ENCODE results near the gene CCR4. TPM values are rescaled to one million over a fixed set of nuclear protein-coding genes. Genes with fewer than 3 reads are reported as not detected.

Gene CCR4
- total and polyA plus RNA-seq, 4 donors, result 0.42 to 0.54 TPM; not detected in 2

- Histone ChIP-seq H3K4me3 (ENCODE audit: low read length in 2 of 2) (no peak overlapping the region), H3K9me3 (ENCODE audit: control insufficient read depth, low read length) (no peaks in the 10 kb centered on the region), H3K4me1 (ENCODE audit: control insufficient read depth in 1 of 2, insufficient read depth in 2 of 2, low read length in 2 of 2) (no peaks in the 10 kb centered on the region), H3K27me3 (ENCODE audit: control insufficient read depth in 1 of 2, insufficient read depth in 2 of 2, low read length in 1 of 2) (no peaks in the 10 kb centered on the region), H3K27ac (ENCODE audit: low read depth in 1 of 2, low read length in 2 of 2) (no peak overlapping the region), H3K36me3 (ENCODE audit: control insufficient read depth in 1 of 2, insufficient read depth in 2 of 2, low read length in 1 of 2) (peaks cover 0 to 2% of the 10 kb centered on the region in 2 donors)
- WGBS, 2 donors, result 94% methylated on average over 10 of the region's 10 CpGs
- ATAC-seq (ENCODE audit: low FRiP score), result no peak
- intact Hi-C loops (cut with DNase I), result no loop called here
- DNase-seq, result no peak
Measured at GRCh38 chr3:32998631-32999451, 47.4 kb downstream of the CCR4 start.

GRCh38 chr3:33000691-33001385 lies 49.4 kb downstream of the CCR4 start:
- Histone ChIP-seq H3K4me1 (ENCODE audit: control insufficient read depth in 1 of 2, insufficient read depth in 2 of 2, low read length in 2 of 2) (no peaks in the 10 kb centered on the region), H3K36me3 (ENCODE audit: control insufficient read depth in 1 of 2, insufficient read depth in 2 of 2, low read length in 1 of 2) (peaks cover 3 to 4% of the 10 kb centered on the region in 2 donors), H3K9me3 (ENCODE audit: control insufficient read depth, low read length) (no peaks in the 10 kb centered on the region), H3K4me3 (ENCODE audit: low read length in 2 of 2) (no peak overlapping the region), H3K27me3 (ENCODE audit: control insufficient read depth in 1 of 2, insufficient read depth in 2 of 2, low read length in 1 of 2) (no peaks in the 10 kb centered on the region), H3K27ac (ENCODE audit: low read depth in 1 of 2, low read length in 2 of 2) (no peak overlapping the region)
- intact Hi-C loops (cut with DNase I), result no loop called here
- no peak for DNase-seq
- no peak for ATAC-seq (ENCODE audit: low FRiP score)
- 92 to 96% methylated on average over 3 of the region's 3 CpGs for WGBS, 2 donors

GRCh38 chr3:33001889-33002288 lies 50.4 kb downstream of the CCR4 start:
- ATAC-seq (ENCODE audit: low FRiP score) (no peak), DNase-seq (no peak)
- Histone ChIP-seq H3K27me3 (ENCODE audit: control insufficient read depth in 1 of 2, insufficient read depth in 2 of 2, low read length in 1 of 2) (no peaks in the 10 kb centered on the region), H3K27ac (ENCODE audit: low read depth in 1 of 2, low read length in 2 of 2) (no peak overlapping the region), H3K9me3 (ENCODE audit: control insufficient read depth, low read length) (no peaks in the 10 kb centered on the region), H3K4me3 (ENCODE audit: low read length in 2 of 2) (no peak overlapping the region), H3K4me1 (ENCODE audit: control insufficient read depth in 1 of 2, insufficient read depth in 2 of 2, low read length in 2 of 2) (no peaks in the 10 kb centered on the region), H3K36me3 (ENCODE audit: control insufficient read depth in 1 of 2, insufficient read depth in 2 of 2, low read length in 1 of 2) (peaks cover 3 to 6% of the 10 kb centered on the region in 2 donors)
- intact Hi-C loops (cut with DNase I), result no loop called here
- 12 to 35% methylated on average over 2 of the region's 2 CpGs for WGBS, 2 donors

DNA sequence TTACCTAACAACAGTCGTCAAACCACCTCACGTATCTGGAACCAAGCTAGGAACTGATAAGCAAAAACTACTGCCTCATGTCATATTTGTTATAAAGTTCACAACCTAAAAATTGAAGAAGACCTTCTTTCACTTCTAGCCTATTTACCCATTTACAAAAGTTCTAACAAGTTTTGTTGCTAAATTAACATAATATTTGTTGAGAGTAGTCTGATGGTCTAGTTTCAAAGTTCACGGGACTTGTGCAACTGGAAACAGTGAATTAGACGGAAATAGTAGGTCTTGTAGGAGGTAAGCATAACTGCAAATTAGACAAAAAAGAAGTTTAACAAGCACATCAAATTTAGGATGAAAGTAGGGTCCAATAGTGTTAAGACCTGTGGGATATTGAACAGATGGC lies 51.9 kb downstream of the CCR4 start:
- intact Hi-C loops (cut with DNase I), result no loop called here
- Histone ChIP-seq H3K27me3 (ENCODE audit: control insufficient read depth in 1 of 2, insufficient read depth in 2 of 2, low read length in 1 of 2) (no peaks in the 10 kb centered on the region), H3K9me3 (ENCODE audit: control insufficient read depth, low read length) (no peaks in the 10 kb centered on the region), H3K36me3 (ENCODE audit: control insufficient read depth in 1 of 2, insufficient read depth in 2 of 2, low read length in 1 of 2) (peaks cover 4 to 8% of the 10 kb centered on the region in 2 donors), H3K27ac (ENCODE audit: low read depth in 1 of 2, low read length in 2 of 2) (no peak overlapping the region), H3K4me3 (ENCODE audit: low read length in 2 of 2) (no peak overlapping the region), H3K4me1 (ENCODE audit: control insufficient read depth in 1 of 2, insufficient read depth in 2 of 2, low read length in 2 of 2) (no peaks in the 10 kb centered on the region)
- 95% methylated on average over 4 of the region's 4 CpGs for WGBS, 2 donors
- DNase-seq (no peak), ATAC-seq (ENCODE audit: low FRiP score) (no peak)

GRCh38 chr3:33004205-33004604 lies 52.8 kb downstream of the CCR4 start:
- Histone ChIP-seq H3K27ac (ENCODE audit: low read depth in 1 of 2, low read length in 2 of 2) (no peak overlapping the region), H3K27me3 (ENCODE audit: control insufficient read depth in 1 of 2, insufficient read depth in 2 of 2, low read length in 1 of 2) (no peaks in the 10 kb centered on the region), H3K4me3 (ENCODE audit: low read length in 2 of 2) (no peak overlapping the region), H3K9me3 (ENCODE audit: control insufficient read depth, low read length) (no peaks in the 10 kb centered on the region), H3K4me1 (ENCODE audit: control insufficient read depth in 1 of 2, insufficient read depth in 2 of 2, low read length in 2 of 2) (no peaks in the 10 kb centered on the region), H3K36me3 (ENCODE audit: control insufficient read depth in 1 of 2, insufficient read depth in 2 of 2, low read length in 1 of 2) (peaks cover 4 to 8% of the 10 kb centered on the region in 2 donors)
- ATAC-seq (ENCODE audit: low FRiP score) (no peak), DNase-seq (no peak)
- intact Hi-C loops (cut with DNase I), result no loop called here
- 95 to 99% methylated on average over 4 of the region's 4 CpGs for WGBS, 2 donors

- no peak for ATAC-seq (ENCODE audit: low FRiP score)
- Histone ChIP-seq H3K4me1 (ENCODE audit: control insufficient read depth in 1 of 2, insufficient read depth in 2 of 2, low read length in 2 of 2) (no peaks in the 10 kb centered on the region), H3K36me3 (ENCODE audit: control insufficient read depth in 1 of 2, insufficient read depth in 2 of 2, low read length in 1 of 2) (peaks cover 4 to 8% of the 10 kb centered on the region in 2 donors), H3K9me3 (ENCODE audit: control insufficient read depth, low read length) (no peaks in the 10 kb centered on the region), H3K27ac (ENCODE audit: low read depth in 1 of 2, low read length in 2 of 2) (no peak overlapping the region), H3K27me3 (ENCODE audit: control insufficient read depth in 1 of 2, insufficient read depth in 2 of 2, low read length in 1 of 2) (no peaks in the 10 kb centered on the region), H3K4me3 (ENCODE audit: low read length in 2 of 2) (no peak overlapping the region)
- WGBS, 2 donors, result 97 to 98% methylated on average over 2 of the region's 2 CpGs
- intact Hi-C loops (cut with DNase I), result no loop called here
- no peak for DNase-seq
Measured at GRCh38 chr3:33004961-33005360, 53.5 kb downstream of the CCR4 start.

Other genes starting within 250 kb of the CCR4 start
- not detected for gene TRIM71, start 133.6 kb upstream of the CCR4 start, total RNA-seq
- not detected for gene TRIM71, start 133.6 kb upstream of the CCR4 start, polyA plus RNA-seq
- 10 to 100 TPM; 31.0 to 56.9 TPM for gene GLB1, start 145.5 kb downstream of the CCR4 start, total RNA-seq
- 10 to 100 TPM; 14.1 to 17.5 TPM for gene GLB1, start 145.5 kb downstream of the CCR4 start, polyA plus RNA-seq
- gene TMPPE, start 145.5 kb downstream of the CCR4 start, total RNA-seq, result 1 to 10 TPM; 7.8 to 8.2 TPM
- under 1 TPM; 0.38 to 0.43 TPM for gene TMPPE, start 145.5 kb downstream of the CCR4 start, polyA plus RNA-seq
- gene CRTAP, start 162.4 kb downstream of the CCR4 start, total RNA-seq, result 100 to 1,000 TPM; 297 to 370 TPM
- gene CRTAP, start 162.4 kb downstream of the CCR4 start, polyA plus RNA-seq, result 100 to 1,000 TPM; 282 to 287 TPM

Data from aorta (tissue), 5 donors.